GM21786 (cell line): ENCODE results near the gene BLNK.
"Not testable (repeated sequence)": the region's sequence is repeated elsewhere in the genome, so short reads cannot be mapped to it uniquely, and the experiment has no call there.

Experiments used
- ATAC-seq: cut with Tn5 transposase; IDR thresholded peaks from one replicate; pipeline ENCODE4 v1.9.1; 2021; ENCODE audit not compliant: unreplicated experiment

The BLNK gene

DNA sequence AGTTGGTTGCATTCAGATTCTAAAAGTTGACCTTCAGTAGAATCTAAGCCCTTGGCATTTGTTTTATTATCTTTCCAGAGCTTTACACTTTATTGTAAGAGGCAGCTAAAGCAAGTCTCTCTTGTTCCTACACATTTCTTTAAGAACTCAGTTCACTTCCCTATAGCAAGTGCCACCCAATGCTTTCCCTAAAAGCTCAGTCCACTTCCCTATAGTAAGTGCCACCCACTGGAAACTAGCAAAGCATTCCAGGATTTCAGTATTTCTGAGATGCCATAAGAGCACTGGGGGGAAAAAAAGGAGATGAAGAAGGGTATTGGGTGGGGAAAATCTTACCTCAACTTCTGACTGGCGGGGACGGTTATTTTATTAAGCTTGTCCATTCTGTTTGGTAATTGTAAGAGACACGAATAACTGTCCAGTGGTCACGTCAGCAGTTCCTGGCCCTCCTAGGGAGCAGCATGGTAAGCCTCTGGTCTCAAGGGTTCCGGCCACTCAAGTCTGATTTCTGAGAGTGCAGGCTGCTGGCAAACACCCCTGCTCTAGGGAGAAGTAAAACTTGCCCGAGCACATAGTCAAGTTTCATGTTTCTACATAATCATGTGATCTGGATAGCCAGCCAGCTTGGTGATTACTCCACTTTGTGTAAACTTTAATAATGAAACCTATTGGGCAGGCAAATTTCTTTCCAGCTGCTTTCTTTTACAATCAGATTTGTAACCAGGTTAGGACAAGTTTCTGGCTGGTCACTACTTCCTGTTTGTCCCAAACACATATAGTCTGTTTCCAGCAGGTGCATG lies at the start of gene BLNK:
Gene BLNK (minus strand): TSS at position 554 of the 800 bp plus-strand sequence. CDS start 171 bp downstream, at position 383.
- ATAC-seq = peak; percentile 70

DNA sequence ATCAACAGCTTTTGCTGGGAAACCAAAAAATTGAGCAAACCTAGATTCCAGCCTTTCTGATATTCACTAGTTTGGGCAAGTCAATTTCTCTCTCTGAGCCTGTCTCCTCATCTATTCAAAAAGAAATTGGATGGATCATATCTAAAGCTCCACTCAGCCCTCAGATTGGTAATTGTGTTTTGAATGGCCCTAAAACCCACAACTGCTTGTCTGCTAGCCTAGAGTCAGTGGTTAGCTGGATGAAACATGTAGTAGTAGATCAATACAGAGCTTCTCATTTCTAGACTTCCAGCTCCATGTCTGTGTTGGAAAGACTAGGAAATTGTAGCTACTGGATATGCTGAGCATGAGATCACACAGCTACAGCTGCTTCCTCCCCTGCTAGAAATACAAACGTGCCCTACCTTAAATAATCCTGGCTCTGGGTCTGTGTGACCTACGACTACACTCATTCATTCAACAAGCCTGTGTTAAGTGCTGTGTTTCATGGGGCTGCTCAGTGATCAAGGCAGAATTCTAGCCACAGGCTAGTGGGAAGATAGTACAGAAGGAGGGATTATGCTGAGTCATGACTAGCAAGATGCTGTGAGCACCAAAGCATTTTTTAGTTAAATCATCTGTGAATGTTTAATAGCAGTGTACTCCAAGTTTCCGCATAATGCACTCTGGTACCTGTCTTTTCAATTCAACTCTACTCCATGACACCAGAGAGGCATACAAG lies 48.5 kb upstream of the BLNK start:
- ATAC-seq = no peak

GRCh38 chr10:96317067-96317833 lies 45.9 kb upstream of the BLNK start:
- no peak for ATAC-seq

DNA sequence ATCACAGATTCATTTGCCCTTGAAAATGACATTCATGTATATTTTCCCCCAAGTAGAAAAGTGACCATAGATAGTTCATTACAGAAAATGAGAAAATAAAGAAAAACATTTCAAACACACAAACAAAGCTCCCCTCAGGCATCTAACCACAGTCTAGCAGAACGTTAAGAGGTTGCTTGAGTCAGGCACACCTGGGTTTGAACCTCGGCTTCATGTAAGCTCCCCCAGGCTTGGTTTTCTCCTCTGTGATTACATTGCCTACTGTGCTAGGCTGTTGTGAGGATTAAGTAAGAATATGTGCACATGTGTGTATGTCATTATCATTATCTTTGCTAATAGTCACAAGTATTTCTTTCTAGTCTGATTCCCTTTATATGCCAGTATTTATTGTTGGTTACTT lies 42.0 kb upstream of the BLNK start:
- no peak for ATAC-seq

- ATAC-seq = no peak
Observed at GRCh38 chr10:96311180-96311715, 39.9 kb upstream of the BLNK start.

- no peak for ATAC-seq
Observed at GRCh38 chr10:96310321-96310669, 38.9 kb upstream of the BLNK start.

GRCh38 chr10:96309628-96310320 lies 38.4 kb upstream of the BLNK start:
- no peak for ATAC-seq

DNA sequence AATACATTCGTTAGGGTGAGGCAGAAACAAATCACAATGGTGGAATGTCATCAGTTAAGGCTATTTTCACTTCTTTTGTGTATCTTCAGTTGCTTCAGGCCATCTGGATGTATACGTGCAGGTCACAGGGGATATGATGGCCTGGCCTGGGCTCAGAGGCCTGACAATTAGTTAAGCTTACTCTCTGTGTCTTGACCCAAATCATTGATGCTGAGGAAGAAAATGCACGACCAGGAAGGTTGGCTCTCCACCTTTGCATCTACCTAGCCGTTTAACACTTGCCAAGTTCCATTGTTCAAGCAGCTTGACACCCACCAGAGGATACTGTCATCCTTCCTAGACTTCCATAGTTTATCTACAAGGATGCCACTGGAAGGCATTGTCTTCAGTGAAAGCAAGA lies 37.5 kb upstream of the BLNK start:
- ATAC-seq = not testable (repeated sequence)

DNA sequence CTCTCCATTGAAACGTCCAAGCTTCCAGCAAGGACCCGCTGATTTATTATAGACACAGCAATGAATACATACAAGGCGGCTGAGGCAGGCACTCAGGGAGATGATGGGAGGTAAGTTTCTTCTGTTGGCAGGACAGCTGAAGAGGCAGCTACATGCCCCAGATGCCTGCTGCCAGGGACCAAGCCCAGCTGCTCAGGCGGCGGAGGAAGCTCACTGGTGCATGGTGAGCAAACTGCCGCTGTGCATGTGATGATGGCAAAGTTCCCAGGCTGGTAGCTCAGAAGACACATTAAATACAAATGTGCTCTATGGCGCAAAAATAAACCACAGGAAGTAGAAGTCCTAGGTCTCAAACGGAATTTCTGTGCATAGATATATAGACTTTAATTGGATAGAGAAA lies 35.1 kb upstream of the BLNK start:
- peak; percentile 59 for ATAC-seq

DNA sequence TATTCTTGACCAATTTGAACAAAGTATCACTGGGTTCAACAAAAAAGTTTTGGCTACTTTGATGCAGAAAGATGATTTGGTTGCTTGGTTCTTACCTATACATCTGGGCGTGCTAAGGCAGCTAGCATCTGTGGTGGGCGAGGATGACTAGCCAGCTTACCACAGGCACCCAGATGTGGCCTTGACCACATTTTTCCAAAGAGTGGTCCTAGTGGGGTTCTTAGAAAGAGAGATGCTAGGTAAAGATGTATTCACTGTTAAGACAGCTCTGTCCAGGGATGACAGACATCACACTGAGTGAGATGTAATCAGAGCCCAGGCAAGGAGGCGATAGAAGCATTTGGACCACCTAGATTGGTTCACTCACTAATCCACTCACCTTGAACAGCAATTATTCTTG lies 33.6 kb upstream of the BLNK start:
- ATAC-seq = no peak

GRCh38 chr10:96304230-96304629 lies 32.9 kb upstream of the BLNK start, which contains the start of gene DNTT:
TSS of gene DNTT (plus strand) at chr10:96304434. CDS start at chr10:96304498, 64 bp downstream.
- ATAC-seq = no peak

- no peak for ATAC-seq
Observed at GRCh38 chr10:96301616-96302015, 30.2 kb upstream of the BLNK start.

- no peak for ATAC-seq
Observed at GRCh38 chr10:96299383-96299782, 28.0 kb upstream of the BLNK start.

DNA sequence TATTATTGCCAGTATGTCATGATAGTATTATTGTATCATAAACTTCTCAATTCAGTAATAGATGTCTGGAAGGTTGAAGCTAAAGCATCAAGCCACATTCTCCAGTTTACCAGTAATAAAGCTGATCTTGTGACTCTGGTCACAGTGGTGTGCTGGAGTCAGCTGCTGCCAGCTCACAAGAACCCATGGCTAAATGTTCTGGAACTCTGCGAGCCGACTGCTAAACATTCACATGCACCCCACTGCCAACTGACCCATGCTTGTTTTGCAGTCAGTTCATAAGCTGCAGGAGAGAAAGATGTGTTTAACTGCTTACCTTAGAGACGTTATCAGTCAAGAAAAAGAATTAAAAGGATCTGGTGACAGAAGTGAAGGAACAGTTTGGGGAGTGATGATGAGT lies 27.0 kb upstream of the BLNK start:
- ATAC-seq = no peak

DNA sequence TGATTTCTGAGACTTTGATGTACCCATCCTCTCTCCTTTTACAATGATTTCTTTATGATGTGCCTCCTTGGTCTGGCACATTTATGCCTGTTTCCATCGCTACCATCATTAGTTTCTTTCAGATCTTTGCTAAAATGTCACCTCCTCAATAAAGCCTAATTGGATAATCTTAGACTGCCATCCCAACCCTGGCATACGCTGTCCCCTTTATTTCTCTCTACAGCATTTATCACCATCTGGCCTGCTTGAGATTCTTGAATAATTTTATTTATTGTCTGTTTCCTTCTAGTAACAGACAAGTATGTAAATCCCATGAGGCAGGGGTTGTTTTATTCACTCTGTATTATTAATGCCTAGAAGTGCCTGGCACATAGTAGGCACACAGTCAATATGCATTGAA lies 26.1 kb upstream of the BLNK start:
- ATAC-seq = no peak

- no peak for ATAC-seq
Observed at GRCh38 chr10:96295475-96295874, 24.1 kb upstream of the BLNK start.

DNA sequence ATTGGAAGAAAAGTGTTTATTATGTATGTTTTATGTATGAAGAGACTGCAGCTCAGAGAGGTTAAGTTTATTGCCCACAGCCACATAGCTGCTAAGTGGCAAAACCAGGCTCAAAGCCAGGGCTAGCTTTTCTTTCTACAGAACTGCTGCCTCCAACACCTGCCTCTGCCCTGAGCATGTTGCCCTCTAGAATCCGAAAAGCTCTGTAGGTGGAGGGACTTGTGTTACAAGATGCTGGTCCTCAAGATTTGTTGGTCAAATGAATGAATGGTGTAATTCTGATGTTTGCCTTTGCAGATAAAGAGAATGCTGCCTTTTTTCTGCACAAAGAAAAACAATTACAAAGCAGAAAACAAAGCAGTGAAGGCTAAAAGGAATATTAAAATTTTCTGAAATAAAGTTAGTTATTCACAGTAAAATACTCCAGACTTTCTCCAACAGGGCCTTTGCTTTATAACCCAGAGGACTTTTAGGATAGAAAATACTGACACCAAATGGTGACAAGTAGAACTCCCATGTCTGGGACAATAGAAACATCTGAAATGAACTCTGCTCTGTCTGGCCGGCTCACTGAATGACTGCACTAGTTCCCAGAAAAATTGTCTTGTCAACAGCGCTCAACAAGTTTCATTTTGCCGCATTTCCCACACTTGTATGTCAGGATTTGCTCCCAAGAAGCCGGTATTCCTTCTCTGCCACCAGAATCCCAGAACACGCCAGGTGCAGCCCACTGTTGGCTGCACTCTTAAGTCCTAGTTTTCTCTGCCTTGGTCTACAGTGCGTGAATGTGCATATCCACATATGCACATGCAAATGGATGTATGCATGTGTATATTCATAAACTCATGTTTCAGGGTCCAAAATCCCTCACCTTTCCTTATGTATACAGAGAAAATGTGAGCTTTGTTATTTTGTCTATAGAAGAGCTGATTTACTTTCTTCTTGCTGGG lies 21.9 kb upstream of the BLNK start:
- peak; percentile 45 for ATAC-seq

- ATAC-seq = no peak
Observed at GRCh38 chr10:96290368-96291133, 19.2 kb upstream of the BLNK start.
